Measurements from ENCODE around the gene HAND2.

DNA sequence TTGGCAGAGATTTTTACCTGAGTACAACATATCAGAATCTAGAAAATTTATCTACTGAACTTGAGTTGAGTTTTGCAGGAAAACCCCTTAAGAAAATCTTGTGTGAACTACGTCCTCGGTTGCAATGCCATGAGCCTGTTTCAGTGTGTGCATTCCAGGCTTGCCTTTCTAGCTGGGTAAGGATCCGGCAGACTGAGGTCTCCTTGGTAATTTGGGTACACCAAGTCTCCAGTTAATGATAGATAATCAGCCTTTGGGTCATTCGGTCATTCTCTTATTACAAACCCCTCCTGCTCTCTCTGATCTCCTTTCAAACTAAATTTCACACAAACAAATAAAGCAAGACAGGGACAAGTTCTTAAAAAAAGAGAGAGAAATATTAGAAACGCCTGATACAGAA is 5.9 kb upstream of the HAND2 start:
- TF ChIP-seq, protein P1, sequence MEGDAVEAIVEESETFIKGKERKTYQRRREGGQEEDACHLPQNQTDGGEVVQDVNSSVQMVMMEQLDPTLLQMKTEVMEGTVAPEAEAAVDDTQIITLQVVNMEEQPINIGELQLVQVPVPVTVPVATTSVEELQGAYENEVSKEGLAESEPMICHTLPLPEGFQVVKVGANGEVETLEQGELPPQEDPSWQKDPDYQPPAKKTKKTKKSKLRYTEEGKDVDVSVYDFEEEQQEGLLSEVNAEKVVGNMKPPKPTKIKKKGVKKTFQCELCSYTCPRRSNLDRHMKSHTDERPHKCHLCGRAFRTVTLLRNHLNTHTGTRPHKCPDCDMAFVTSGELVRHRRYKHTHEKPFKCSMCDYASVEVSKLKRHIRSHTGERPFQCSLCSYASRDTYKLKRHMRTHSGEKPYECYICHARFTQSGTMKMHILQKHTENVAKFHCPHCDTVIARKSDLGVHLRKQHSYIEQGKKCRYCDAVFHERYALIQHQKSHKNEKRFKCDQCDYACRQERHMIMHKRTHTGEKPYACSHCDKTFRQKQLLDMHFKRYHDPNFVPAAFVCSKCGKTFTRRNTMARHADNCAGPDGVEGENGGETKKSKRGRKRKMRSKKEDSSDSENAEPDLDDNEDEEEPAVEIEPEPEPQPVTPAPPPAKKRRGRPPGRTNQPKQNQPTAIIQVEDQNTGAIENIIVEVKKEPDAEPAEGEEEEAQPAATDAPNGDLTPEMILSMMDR (IDR thresholded peaks at IDR 0.05): no peak
- TF ChIP-seq POLR2A (IDR thresholded peaks at IDR 0.05): no peak
